ENCODE results near the gene DPY19L1.
"Not testable (repeated sequence)": the region's sequence is repeated elsewhere in the genome, so short reads cannot be mapped to it uniquely, and the experiment has no call there.

GRCh38 chr7:34917515-34917914 is 119.8 kb downstream of the DPY19L1 start:
- not testable (repeated sequence) for TF ChIP-seq POLR2A, CTCF (IDR thresholded peaks at IDR 0.05)
